SU-DHL-6 (cell line): Measurements from ENCODE around the gene ACSF3.

Experiments used
- H2AFZ ChIP-seq: fragments of 200-600 bp; sonication (generic); 2 replicates; pipeline ENCODE4 v1.6.1; 2014; ENCODE audit warnings: low read depth, mild to moderate bottlenecking, moderate library complexity, mixed read lengths, antibody characterized with exemption, low read length; ENCODE audit not compliant: severe bottlenecking
- H3F3A ChIP-seq: fragments of 200-600 bp; shearing (Covaris generic); 2 replicates; pipeline ENCODE4 v1.6.0; 2016; ENCODE audit warnings: antibody characterized with exemption, mild to moderate bottlenecking; ENCODE audit not compliant: insufficient read depth
- H3K27ac ChIP-seq: fragments of 200-600 bp; sonication (generic); 2 replicates; pipeline ENCODE4 v1.5.1; 2016; ENCODE audit warnings: low read depth, mild to moderate bottlenecking, low read length, moderate library complexity, mixed read lengths
- H3K27me3 ChIP-seq: fragments of 200-600 bp; sonication (generic), shearing (Covaris generic); 2 replicates; pipeline ENCODE4 v1.6.0; 2014; ENCODE audit warnings: mild to moderate bottlenecking, low read length
- H3K36me3 ChIP-seq: fragments of 200-600 bp; sonication (generic); 2 replicates; pipeline ENCODE4 v1.6.1; 2014; ENCODE audit warnings: mild to moderate bottlenecking, low read length, mixed read lengths
- H3K4me2 ChIP-seq: fragments of 300-600, 200-600 bp; shearing (Covaris generic), sonication (generic); 2 replicates; pipeline ENCODE4 v1.6.0; 2014; ENCODE audit warnings: low read length, low read depth, mild to moderate bottlenecking; ENCODE audit not compliant: poor library complexity, severe bottlenecking
- H3K4me3 ChIP-seq: fragments of 200-600 bp; sonication (generic); 2 replicates; pipeline ENCODE4 v1.5.1; 2014; ENCODE audit warnings: antibody characterized with exemption, low read length, mild to moderate bottlenecking, mixed read lengths; ENCODE audit not compliant: insufficient read depth, poor library complexity, severe bottlenecking
- H3K79me2 ChIP-seq: fragments of 200-600 bp; sonication (generic); 2 replicates; pipeline ENCODE4 v1.6.1; 2014; ENCODE audit warnings: mild to moderate bottlenecking, low read length, moderate library complexity; ENCODE audit not compliant: insufficient read depth
- H3K9ac ChIP-seq: fragments of 200-600 bp; sonication (generic); 2 replicates; pipeline ENCODE4 v1.7.0; 2014; ENCODE audit warnings: mild to moderate bottlenecking, low read length
- H3K9me2 ChIP-seq: fragments of 200-600 bp; sonication (generic); replicated peaks from 2 replicates; pipeline ENCODE4 v1.6.1; 2014; ENCODE audit warnings: low read length; ENCODE audit not compliant: insufficient read depth
- H3K9me3 ChIP-seq: fragments of 200-600 bp; sonication (generic); 2 replicates; pipeline ENCODE4 v1.6.1; 2014; ENCODE audit warnings: low read length, mixed read lengths; ENCODE audit not compliant: insufficient read depth
- H4K20me1 ChIP-seq: fragments of 200-600 bp; sonication (generic); 2 replicates; pipeline ENCODE4 v1.6.1; 2014; ENCODE audit warnings: low read depth, mild to moderate bottlenecking, antibody characterized with exemption, low read length, moderate library complexity, mixed read lengths
- EZH2phosphoT487 ChIP-seq: fragments of 200-600 bp; sonication (generic), shearing (Covaris generic); conservative IDR thresholded peaks from 2 replicates; pipeline ENCODE4 v1.6.1; 2018; ENCODE audit warnings: mild to moderate bottlenecking, antibody characterized with exemption, low read length, moderate library complexity, mixed read lengths
- TF ChIP-seq, protein P1 (sequence below): fragments of 200-600 bp; sonication (generic); IDR thresholded peaks from one replicate; pipeline ENCODE4 v1.5.1; 2017; ENCODE audit warnings: antibody characterized with exemption, mild to moderate bottlenecking, low read length, moderate library complexity; ENCODE audit not compliant: insufficient read depth, poor library complexity, severe bottlenecking

Gene ACSF3

DNA sequence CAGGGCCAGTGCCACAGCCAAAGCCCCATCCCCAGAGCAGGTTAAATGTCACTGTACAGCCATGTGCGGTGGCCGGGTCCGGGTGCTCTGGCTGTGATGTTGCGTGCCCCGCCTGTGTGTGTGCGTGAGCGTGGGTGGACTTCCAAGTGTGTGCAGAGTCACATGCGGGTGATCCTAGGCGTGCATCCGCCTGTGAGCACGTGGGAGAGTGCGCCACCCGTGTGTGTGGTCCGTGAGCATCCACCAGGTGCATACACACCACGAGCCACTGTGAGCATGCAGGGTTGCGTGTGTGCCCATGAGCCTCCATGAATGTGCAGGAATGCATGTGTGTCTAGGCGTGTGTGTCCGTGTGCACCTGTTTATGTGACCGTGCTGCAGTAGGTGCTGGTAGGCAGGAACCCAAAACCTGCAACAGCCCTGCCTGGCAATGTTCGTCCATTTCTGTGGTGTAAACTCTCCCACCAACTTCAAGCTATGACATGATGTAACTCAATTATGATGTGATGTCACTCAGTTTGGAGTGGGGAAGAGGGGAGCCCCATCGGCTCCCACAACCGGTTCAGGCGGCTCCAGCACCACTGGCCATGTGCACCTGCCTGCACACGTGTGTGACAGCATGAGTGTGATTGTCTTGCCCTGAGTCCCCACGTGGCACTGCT is 37.6 kb upstream of the ACSF3 start:
- no peaks in the 10 kb centered on the region for H3K9me2 ChIP-seq
- peaks cover 8% of the 10 kb centered on the region; the same call in 1 of the 2 replicates for H3F3A ChIP-seq
- H3K79me2 ChIP-seq, result no peaks in the 10 kb centered on the region
- no peaks in the 10 kb centered on the region for H3K9me3 ChIP-seq
- no peak overlapping the region for H2AFZ ChIP-seq
- no peaks in the 10 kb centered on the region for H3K36me3 ChIP-seq
- no peak for TF ChIP-seq EZH2phosphoT487
- TF ChIP-seq, protein P1, sequence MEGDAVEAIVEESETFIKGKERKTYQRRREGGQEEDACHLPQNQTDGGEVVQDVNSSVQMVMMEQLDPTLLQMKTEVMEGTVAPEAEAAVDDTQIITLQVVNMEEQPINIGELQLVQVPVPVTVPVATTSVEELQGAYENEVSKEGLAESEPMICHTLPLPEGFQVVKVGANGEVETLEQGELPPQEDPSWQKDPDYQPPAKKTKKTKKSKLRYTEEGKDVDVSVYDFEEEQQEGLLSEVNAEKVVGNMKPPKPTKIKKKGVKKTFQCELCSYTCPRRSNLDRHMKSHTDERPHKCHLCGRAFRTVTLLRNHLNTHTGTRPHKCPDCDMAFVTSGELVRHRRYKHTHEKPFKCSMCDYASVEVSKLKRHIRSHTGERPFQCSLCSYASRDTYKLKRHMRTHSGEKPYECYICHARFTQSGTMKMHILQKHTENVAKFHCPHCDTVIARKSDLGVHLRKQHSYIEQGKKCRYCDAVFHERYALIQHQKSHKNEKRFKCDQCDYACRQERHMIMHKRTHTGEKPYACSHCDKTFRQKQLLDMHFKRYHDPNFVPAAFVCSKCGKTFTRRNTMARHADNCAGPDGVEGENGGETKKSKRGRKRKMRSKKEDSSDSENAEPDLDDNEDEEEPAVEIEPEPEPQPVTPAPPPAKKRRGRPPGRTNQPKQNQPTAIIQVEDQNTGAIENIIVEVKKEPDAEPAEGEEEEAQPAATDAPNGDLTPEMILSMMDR, result no peak
- H3K27me3 ChIP-seq, result no peaks in the 10 kb centered on the region
- H4K20me1 ChIP-seq, result no peaks in the 10 kb centered on the region
- H3K4me2 ChIP-seq, result no peak overlapping the region
- no peak overlapping the region for H3K9ac ChIP-seq
- H3K4me3 ChIP-seq, result no peak overlapping the region
- H3K27ac ChIP-seq, result no peak overlapping the region

DNA sequence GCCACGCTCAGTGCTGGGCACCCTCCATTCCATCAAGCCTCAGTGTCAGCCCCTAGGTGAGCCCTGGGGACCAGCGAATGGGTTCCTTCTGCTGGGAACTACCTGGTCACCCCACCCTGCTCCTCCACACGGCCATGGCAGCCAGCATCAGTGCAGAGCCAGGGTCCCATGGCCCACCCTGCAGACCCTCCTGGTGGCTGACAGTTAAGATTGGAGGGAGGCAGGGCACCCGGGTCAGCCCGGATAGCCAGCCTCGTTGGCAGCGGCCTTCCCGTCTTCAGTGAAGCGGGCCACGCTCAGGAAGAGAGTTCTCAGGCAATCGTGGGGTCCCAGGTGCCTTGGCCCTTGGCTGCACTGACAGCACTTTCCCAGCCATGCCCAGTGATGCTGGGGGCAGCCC is 37.1 kb upstream of the ACSF3 start:
- no peaks in the 10 kb centered on the region for H3K79me2 ChIP-seq

DNA sequence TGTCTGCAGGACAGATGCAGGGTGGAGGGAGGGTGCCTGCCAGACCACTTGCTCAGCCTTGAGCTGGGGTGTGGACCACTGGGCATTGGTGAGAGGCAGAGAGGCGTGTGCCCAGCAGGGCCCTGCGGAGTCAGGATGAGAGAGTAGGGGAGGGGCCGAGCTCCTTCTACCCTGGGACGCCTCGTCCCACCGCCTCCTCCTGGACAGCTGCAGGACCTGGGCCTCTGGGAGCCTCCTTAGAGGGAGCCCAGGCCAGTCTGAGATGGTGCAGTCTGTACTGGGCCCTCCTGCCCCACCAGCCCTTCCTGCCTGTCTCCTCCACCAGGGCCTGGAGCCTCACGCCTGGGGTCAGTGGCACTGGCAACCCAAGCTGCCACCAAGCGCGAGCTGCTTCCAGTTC is 35.9 kb upstream of the ACSF3 start:
- TF ChIP-seq EZH2phosphoT487, result no peak
- TF ChIP-seq, protein P1, result no peak
- no peak overlapping the region for H3K9ac ChIP-seq
- no peaks in the 10 kb centered on the region for H3K9me2 ChIP-seq
- no peak overlapping the region for H2AFZ ChIP-seq
- H3K79me2 ChIP-seq, result no peaks in the 10 kb centered on the region
- no peak overlapping the region for H3K4me3 ChIP-seq
- H3F3A ChIP-seq, result peaks cover 8% of the 10 kb centered on the region; the same call in 1 of the 2 replicates
- no peaks in the 10 kb centered on the region for H3K9me3 ChIP-seq
- H3K27me3 ChIP-seq, result no peaks in the 10 kb centered on the region
- H3K36me3 ChIP-seq, result no peaks in the 10 kb centered on the region
- H3K4me2 ChIP-seq, result no peak overlapping the region
- no peaks in the 10 kb centered on the region for H4K20me1 ChIP-seq
- H3K27ac ChIP-seq, result no peak overlapping the region

More for the DNA sequence above, 37.1 kb upstream of the ACSF3 start:
- peaks cover 8% of the 10 kb centered on the region; the same call in 1 of the 2 replicates for H3F3A ChIP-seq
- no peaks in the 10 kb centered on the region for H3K27me3 ChIP-seq
- H3K36me3 ChIP-seq, result no peaks in the 10 kb centered on the region
- H3K4me2 ChIP-seq, result no peak overlapping the region
- no peak overlapping the region for H3K9ac ChIP-seq
- H4K20me1 ChIP-seq, result no peaks in the 10 kb centered on the region
- no peaks in the 10 kb centered on the region for H3K9me3 ChIP-seq
- no peak overlapping the region for H3K4me3 ChIP-seq
- H2AFZ ChIP-seq, result no peak overlapping the region
- no peaks in the 10 kb centered on the region for H3K9me2 ChIP-seq
- no peak overlapping the region for H3K27ac ChIP-seq
- TF ChIP-seq, protein P1, result no peak
- TF ChIP-seq EZH2phosphoT487, result no peak
